GM12878 (cell line): ENCODE data around the gene SKAP1. TPM values are rescaled to one million over a fixed set of nuclear protein-coding genes. Genes with fewer than 3 reads are reported as not detected.

Source experiments
- ATAC-seq: fragments of 200-7000 bp; cut with Tn5 transposase; 3 replicates; pipeline ENCODE4 v1.9.1; 2020; ENCODE audit warnings: mild to moderate bottlenecking, moderate library complexity
- BruUV-seq: library from RNA; stranded (reverse); fragments of 400-500 nt; replicated peaks from 2 replicates; lab custom pipeline; 2021; lab: Mats Ljungman, UMichigan
- CTCF ChIA-PET: fragments of 300-600 bp; sonication (Branson Sonifier 250); formaldehyde crosslinking; extraction: SDS; loops from one replicate; lab custom pipeline; 2021; ENCODE audit warnings: inconsistent platforms; lab: Yijun Ruan, JAX
- POLR2A ChIA-PET: fragments of 350-600 bp; formaldehyde crosslinking; extraction: SDS; loops from one replicate; lab custom pipeline; 2021; ENCODE audit warnings: inconsistent platforms; lab: Charles Lee
- RAD21 ChIA-PET: fragments of 300-600 bp; sonication (Branson Sonifier 250); formaldehyde crosslinking; loops from one replicate; lab custom pipeline; 2023; ENCODE audit warnings: antibody characterized with exemption; ENCODE audit not compliant: unreplicated experiment; lab: Charles Lee
- SMC1A ChIA-PET: fragments of 300-600 bp; sonication (Branson Sonifier 250); formaldehyde crosslinking; loops from one replicate; lab custom pipeline; 2023; ENCODE audit not compliant: unreplicated experiment, uncharacterized antibody; lab: Charles Lee
- DNase-seq: peaks from one replicate; pipeline ENCODE4 v3.0.0-alpha.2; 2011; ENCODE audit warnings: low read depth, low spot score
- FAIRE-seq: peaks from 3 replicates; lab custom pipeline; 2011; peaks lifted over from hg19 to GRCh38; lab: Jason Lieb, UNC
- H2AFZ ChIP-seq: 2 replicates; pipeline ENCODE4 v1.6.0; 2011; ENCODE audit warnings: low read depth, low read length, control low read depth; ENCODE audit not compliant: control insufficient read depth
- H3K27ac ChIP-seq: 2 replicates; pipeline ENCODE4 v1.5.1; 2011; ENCODE audit warnings: control low read depth; ENCODE audit not compliant: control insufficient read depth, insufficient read depth
- H3K27me3 ChIP-seq, 2 experiments: replicated peaks in 1 of 2; 2 replicates each; pipeline versions ENCODE4 v1.6.0 to v1.6.1; 2011; ENCODE audit warnings: low read length in 1 of 2; ENCODE audit not compliant: control insufficient read depth in 2 of 2, insufficient read depth in 2 of 2
- H3K36me3 ChIP-seq, 2 experiments: 2 replicates each; pipeline ENCODE4 v1.5.1; 2011; ENCODE audit warnings: low read length in 1 of 2; ENCODE audit not compliant: control insufficient read depth in 2 of 2, insufficient read depth in 2 of 2
- H3K4me1 ChIP-seq: 2 replicates; pipeline ENCODE4 v1.6.1; 2011; ENCODE audit warnings: mild to moderate bottlenecking, low read length, moderate library complexity, mixed read lengths; ENCODE audit not compliant: control insufficient read depth, insufficient read depth
- H3K4me2 ChIP-seq: 2 replicates; pipeline ENCODE4 v1.6.0; 2011; ENCODE audit warnings: control low read depth; ENCODE audit not compliant: control insufficient read depth, insufficient read depth
- H3K4me3 ChIP-seq: fragments of 200-600 bp; sonication (generic); 2 replicates; pipeline ENCODE4 v1.5.1; 2016
- H3K79me2 ChIP-seq: 2 replicates; pipeline ENCODE4 v1.6.0; 2011; ENCODE audit warnings: low read length; ENCODE audit not compliant: control insufficient read depth, insufficient read depth
- H3K9ac ChIP-seq: 2 replicates; pipeline ENCODE4 v1.8.0; 2011; ENCODE audit warnings: low read length, control low read depth, mixed read lengths; ENCODE audit not compliant: control insufficient read depth, insufficient read depth
- H3K9me3 ChIP-seq: replicated peaks from 3 replicates; pipeline ENCODE4 v1.5.1; 2011; ENCODE audit warnings: mild to moderate bottlenecking, low read length; ENCODE audit not compliant: control insufficient read depth, insufficient read depth
- H4K20me1 ChIP-seq: 2 replicates; pipeline ENCODE4 v1.6.0; 2011; ENCODE audit not compliant: control insufficient read depth, insufficient read depth
- CEBPB ChIP-seq, 2 experiments: fragments of 150-350 bp in 1 of 2; IDR thresholded peaks; 2 replicates each; pipeline ENCODE4 v1.6.1; 2012 to 2014; ENCODE audit warnings: low read depth in 2 of 2, low read length in 2 of 2, borderline replicate concordance in 1 of 2, inconsistent platforms in 1 of 2
- CREM ChIP-seq: IDR thresholded peaks from 2 replicates; pipeline ENCODE4 v1.6.1; 2014; ENCODE audit warnings: antibody characterized with exemption, low read depth
- FOXM1 ChIP-seq: IDR thresholded peaks from 2 replicates; pipeline ENCODE4 v1.6.1; 2012; ENCODE audit warnings: low read depth, mild to moderate bottlenecking, inconsistent platforms, low read length, moderate library complexity
- IRF4 ChIP-seq: IDR thresholded peaks from 2 replicates; pipeline ENCODE4 v1.6.1; 2011; ENCODE audit warnings: low read depth, low read length
- JUNB ChIP-seq: IDR thresholded peaks from 2 replicates; pipeline ENCODE4 v1.6.1; 2016; ENCODE audit warnings: antibody characterized with exemption, mild to moderate bottlenecking
- MEF2A ChIP-seq: IDR thresholded peaks from 2 replicates; pipeline ENCODE4 v1.6.1; 2011; ENCODE audit warnings: low read depth, mild to moderate bottlenecking, low read length, moderate library complexity; ENCODE audit not compliant: insufficient read depth
- MXI1 ChIP-seq: fragments of 150-350 bp; IDR thresholded peaks from 2 replicates; pipeline ENCODE4 v1.6.1; 2011; ENCODE audit warnings: low read depth, mild to moderate bottlenecking, inconsistent platforms, low read length, improper control_type of control experiment
- NFIC ChIP-seq: IDR thresholded peaks from 2 replicates; pipeline ENCODE4 v1.6.1; 2012; ENCODE audit warnings: low read depth, mild to moderate bottlenecking, inconsistent platforms, low read length, moderate library complexity
- RUNX3 ChIP-seq: IDR thresholded peaks from 2 replicates; pipeline ENCODE4 v1.6.1; 2012; ENCODE audit warnings: low read length, inconsistent platforms
- SPI1 ChIP-seq: IDR thresholded peaks from 2 replicates; pipeline ENCODE4 v1.6.1; 2011; ENCODE audit warnings: low read depth, mild to moderate bottlenecking, low read length, moderate library complexity, borderline replicate concordance; ENCODE audit not compliant: insufficient read depth
- WGBS: methylation state at CpG from one replicate; pipeline ENCODE4 v1.1.6; 2016; ENCODE audit warnings: low lambda C conversion rate; ENCODE audit not compliant: insufficient replicate concordance, insufficient coverage; ENCODE audit errors: missing lambda C conversion rate; 5-methylcytosine and 5-hydroxymethylcytosine counted together
- in situ Hi-C: fragments of 300-500 bp; cut with MboI; formaldehyde crosslinking; loops from 9 replicates; pipeline ENCODE4 v1.14.3; 2018; ENCODE audit warnings: mixed read lengths
- intact Hi-C: fragments of 100-400 bp; cut with micrococcal nuclease; formaldehyde crosslinking; loops from one replicate; pipeline ENCODE4 v1.14.2; 2022; ENCODE audit not compliant: unreplicated experiment
- polyA plus RNA-seq, 11 experiments: library from polyadenylated mRNA; depleted of rRNA in 4 of 11; unstranded in 6 of 11; stranded (reverse) in 5 of 11; fragments of >200 nt; fragmentation: Nextera tagmentation in 4 of 11; fragmentation: Illumina TruSeq in 1 of 11; extraction: Ambion mirVana in 4 of 11; extraction: Trizol in 1 of 11; gene quantifications; 1 replicate in 1 of 11; 2 replicates in 10 of 11; pipeline versions ENCODE4 v1.2.1 to v1.2.3, GENCODE V29; 2011 to 2016; ENCODE audit warnings: inconsistent platforms in 2 of 11, missing spikeins in 2 of 11, low read depth in 1 of 11
- total RNA-seq, 4 experiments: library from RNA; depleted of rRNA in 3 of 4; stranded (reverse); fragments of >200 nt in 3 of 4; fragmentation: Illumina TruSeq in 1 of 4; extraction: Trizol in 1 of 4; gene quantifications; 2 replicates each; pipeline versions ENCODE4 v1.2.1 to v1.2.3, GENCODE V29; 2013 to 2021
- TF ChIP-seq, protein P1 (sequence below): IDR thresholded peaks from 2 replicates; pipeline ENCODE4 v1.6.1; 2011; ENCODE audit warnings: borderline replicate concordance, low read depth, mild to moderate bottlenecking, moderate library complexity, low read length; ENCODE audit not compliant: insufficient read depth, poor library complexity, severe bottlenecking
- TF ChIP-seq, protein P2 (sequence below): IDR thresholded peaks from 2 replicates; pipeline ENCODE4 v1.6.1; 2012; ENCODE audit warnings: low read depth, low read length, improper control_type of control experiment
- TF ChIP-seq, protein P3 (sequence below): IDR thresholded peaks from 2 replicates; pipeline ENCODE4 v1.6.1; 2012; ENCODE audit warnings: low read length, inconsistent platforms

The SKAP1 gene
- total and polyA plus RNA-seq, 10 of the 15 experiments (the other 5 are each of a cell fraction or from before 2014, with no cell fraction given): 17.1 to 97.6 (median 35.9) TPM

DNA sequence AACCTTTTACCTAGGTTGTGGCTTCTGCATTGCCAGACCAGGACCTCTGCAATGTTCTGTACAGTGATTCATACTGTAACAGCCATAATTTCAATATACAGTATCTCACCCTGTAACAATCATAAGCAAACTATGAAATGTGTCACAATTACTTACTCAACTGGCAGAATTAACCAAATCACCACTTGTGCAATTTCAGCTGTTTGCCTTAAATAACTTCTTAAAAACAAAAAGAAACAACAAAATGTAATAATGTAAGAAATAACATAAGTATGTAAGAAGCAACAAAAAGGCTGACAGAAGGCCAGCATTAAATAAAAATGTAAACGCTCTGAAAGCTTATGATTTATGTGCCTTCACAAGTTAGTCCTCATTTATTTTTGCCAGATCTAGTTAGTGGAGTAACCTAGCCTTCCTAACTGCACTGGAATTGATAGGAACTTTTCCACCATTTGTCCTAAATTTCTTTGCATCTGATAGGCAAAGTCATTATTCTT lies 96.9 kb downstream of the SKAP1 start:
- 40% methylated on average over 1 of the region's 1 CpG for WGBS
- BruUV-seq: no TSS peak

More for the DNA sequence above, 96.9 kb downstream of the SKAP1 start:
- CTCF ChIA-PET: interaction anchor here (0.9 to 8.2 kb wide), 25 partner anchors 9 to 308 kb away, joined by 3 to 107 read pairs (median 5); no protein-coding TSS in a partner anchor
- in situ Hi-C loops (no loop called here), intact Hi-C loops (loop anchor here (10.0 kb wide), 2 partner anchors 68 to 178 kb away; no protein-coding TSS in a partner anchor)
- no peaks in the 10 kb centered on the region for H3K36me3 ChIP-seq
- POLR2A ChIA-PET: interaction anchor here (0.6 to 1.6 kb wide), 6 partner anchors 14 to 394 kb away, joined by 3 to 5 read pairs (median 3); no protein-coding TSS in a partner anchor
- FAIRE-seq (no peak), DNase-seq (no peak), ATAC-seq (peak; percentile 70)
- H3K4me1 ChIP-seq: peaks cover 10% of the 10 kb centered on the region; the same call in 1 of the 2 replicates
- SMC1A ChIA-PET: interaction anchor here (0.6 to 4.8 kb wide), 31 partner anchors 9 to 342 kb away, joined by 3 to 51 read pairs (median 4); partner anchors contain the start of gene HOXB5
- H2AFZ ChIP-seq: no peak overlapping the region
- H3K4me2 ChIP-seq: 0 out of 2 replicates have a peak overlapping the region, but pooled peaks have one; percentile 35
- RAD21 ChIA-PET: interaction anchor here (0.6 to 5.0 kb wide), 24 partner anchors 9 to 260 kb away, joined by 3 to 89 read pairs (median 4); partner anchors contain the start of genes HOXB5 and SNX11
- TF ChIP-seq IRF4 (peak; percentile 19; the same call in 1 of the 2 replicates), MEF2A (0 out of 2 replicates have a peak, but pooled peaks have one; percentile 38), FOXM1 (peak; percentile 68; the same call in 1 of the 2 replicates), MXI1 (no peak), SPI1 (no peak), RUNX3 (peak; percentile 71), JUNB (peak; percentile 92), CREM (peak; percentile 67; the same call in 1 of the 2 replicates), NFIC (peak; percentile 73), CEBPB (IDR thresholded peaks at IDR 0.05; ENCODE audit: borderline replicate concordance in 1 of 2, low read depth in 2 of 2, low read length in 2 of 2) (peak in 1 of 2 experiments; percentile 46; a peak in 1 of 4 replicates)
- TF ChIP-seq, protein P1, sequence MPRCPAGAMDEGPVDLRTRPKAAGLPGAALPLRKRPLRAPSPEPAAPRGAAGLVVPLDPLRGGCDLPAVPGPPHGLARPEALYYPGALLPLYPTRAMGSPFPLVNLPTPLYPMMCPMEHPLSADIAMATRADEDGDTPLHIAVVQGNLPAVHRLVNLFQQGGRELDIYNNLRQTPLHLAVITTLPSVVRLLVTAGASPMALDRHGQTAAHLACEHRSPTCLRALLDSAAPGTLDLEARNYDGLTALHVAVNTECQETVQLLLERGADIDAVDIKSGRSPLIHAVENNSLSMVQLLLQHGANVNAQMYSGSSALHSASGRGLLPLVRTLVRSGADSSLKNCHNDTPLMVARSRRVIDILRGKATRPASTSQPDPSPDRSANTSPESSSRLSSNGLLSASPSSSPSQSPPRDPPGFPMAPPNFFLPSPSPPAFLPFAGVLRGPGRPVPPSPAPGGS: peak; percentile 42
- TF ChIP-seq, protein P2, sequence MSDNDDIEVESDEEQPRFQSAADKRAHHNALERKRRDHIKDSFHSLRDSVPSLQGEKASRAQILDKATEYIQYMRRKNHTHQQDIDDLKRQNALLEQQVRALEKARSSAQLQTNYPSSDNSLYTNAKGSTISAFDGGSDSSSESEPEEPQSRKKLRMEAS: no peak
- TF ChIP-seq, protein P3, sequence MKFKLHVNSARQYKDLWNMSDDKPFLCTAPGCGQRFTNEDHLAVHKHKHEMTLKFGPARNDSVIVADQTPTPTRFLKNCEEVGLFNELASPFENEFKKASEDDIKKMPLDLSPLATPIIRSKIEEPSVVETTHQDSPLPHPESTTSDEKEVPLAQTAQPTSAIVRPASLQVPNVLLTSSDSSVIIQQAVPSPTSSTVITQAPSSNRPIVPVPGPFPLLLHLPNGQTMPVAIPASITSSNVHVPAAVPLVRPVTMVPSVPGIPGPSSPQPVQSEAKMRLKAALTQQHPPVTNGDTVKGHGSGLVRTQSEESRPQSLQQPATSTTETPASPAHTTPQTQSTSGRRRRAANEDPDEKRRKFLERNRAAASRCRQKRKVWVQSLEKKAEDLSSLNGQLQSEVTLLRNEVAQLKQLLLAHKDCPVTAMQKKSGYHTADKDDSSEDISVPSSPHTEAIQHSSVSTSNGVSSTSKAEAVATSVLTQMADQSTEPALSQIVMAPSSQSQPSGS: peak; percentile 60; the same call in 1 of the 2 replicates
- H3K9ac ChIP-seq: no peak overlapping the region
- no peaks in the 10 kb centered on the region for H3K79me2 ChIP-seq
- H3K27me3 ChIP-seq: no peaks in the 10 kb centered on the region
- H3K9me3 ChIP-seq: no peaks in the 10 kb centered on the region
- peak overlapping the region; percentile 42; the same call in 1 of the 2 replicates for H3K27ac ChIP-seq
- H4K20me1 ChIP-seq: no peaks in the 10 kb centered on the region
- H3K4me3 ChIP-seq: no peak overlapping the region
